Brain microvascular endothelial cell (primary cell): ENCODE data around the gene CREBL2.
"Not testable (repeated sequence)": the region's sequence is repeated elsewhere in the genome, so short reads cannot be mapped to it uniquely, and the experiment has no call there.

ENCODE experiments used
- DNase-seq: peaks from one replicate; pipeline ENCODE4 v3.0.0-alpha.2; 2020
- H3K27ac ChIP-seq: fragments of 250-450 bp; sonication (Bioruptor Pico); 2 replicates; pipeline ENCODE4 v1.5.1; 2020; ENCODE audit warnings: mild to moderate bottlenecking, moderate library complexity
- H3K27me3 ChIP-seq: fragments of 250-450 bp; sonication (Bioruptor Pico); replicated peaks from 2 replicates; pipeline ENCODE4 v1.5.1; 2020; ENCODE audit warnings: mild to moderate bottlenecking
- H3K36me3 ChIP-seq: fragments of 250-450 bp; sonication (Bioruptor Pico); replicated peaks from 2 replicates; pipeline ENCODE4 v1.5.1; 2020; ENCODE audit warnings: mild to moderate bottlenecking
- H3K4me3 ChIP-seq: 2 replicates; pipeline ENCODE4 v1.5.1; 2011; ENCODE audit warnings: low read depth, mild to moderate bottlenecking, control low read depth, low read length, moderate library complexity
- CTCF ChIP-seq: IDR thresholded peaks from 2 replicates; pipeline ENCODE4 v1.5.1; 2011; ENCODE audit warnings: low read depth, mild to moderate bottlenecking, moderate library complexity, low read length, control low read depth, inconsistent platforms; ENCODE audit errors: missing control alignments
- in situ Hi-C: cut with HindIII; loops from 2 replicates; pipeline ENCODE4 v1.10.0; 2017; ENCODE audit warnings: low sequenced_read_pairs, low pct_ligation_motif_present

The CREBL2 gene

DNA sequence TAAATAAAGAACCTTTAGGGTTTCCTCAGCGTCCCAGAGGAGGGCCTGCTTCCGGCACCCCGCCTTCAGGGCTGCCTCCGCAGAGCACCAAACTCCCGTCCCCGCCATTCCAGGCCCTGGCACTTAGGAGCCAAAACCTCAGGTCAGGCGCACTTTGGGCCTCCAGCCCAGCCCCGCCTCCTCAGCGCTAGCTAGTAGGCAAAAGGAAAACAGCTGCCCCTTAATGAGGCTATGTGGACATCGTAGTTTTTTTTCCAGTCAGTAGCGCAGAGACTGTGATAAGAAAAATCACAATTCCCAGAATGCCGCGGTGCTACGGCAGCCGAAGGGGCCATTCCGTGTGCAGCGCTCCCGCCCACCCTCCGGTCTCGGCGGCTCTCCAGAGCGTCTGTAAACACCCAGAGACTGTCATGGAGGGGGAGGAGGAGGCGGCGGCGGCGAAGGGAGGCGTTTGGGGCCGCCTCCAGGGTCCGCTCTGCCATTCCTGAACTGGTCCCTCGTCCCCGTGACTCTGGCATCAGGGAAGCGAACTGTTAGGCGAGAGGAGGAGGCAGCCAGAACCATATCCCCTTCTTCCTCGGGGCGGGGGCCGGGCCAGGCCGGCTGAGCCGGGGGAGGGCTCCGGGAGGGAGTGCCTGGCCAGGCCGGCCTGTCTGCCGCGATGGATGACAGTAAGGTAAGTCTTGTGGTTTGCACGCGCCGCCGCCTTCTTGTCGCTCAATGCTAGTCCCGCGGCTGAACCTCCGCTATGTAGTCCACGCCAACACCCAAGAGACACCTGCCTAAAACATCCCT, at the start of gene CREBL2:
CREBL2 (plus strand) TSS at position 365 of the 795 bp plus-strand sequence; CDS start at position 662, 297 bp downstream.
- no peaks in the 10 kb centered on the region for H3K27me3 ChIP-seq

GRCh38 chr12:12562016-12562483, 49.6 kb upstream of the CREBL2 start:
- Histone ChIP-seq H3K36me3 (no peaks in the 10 kb centered on the region), H3K27ac (peak overlapping the region; percentile 92), H3K4me3 (peak overlapping the region; percentile 81), H3K27me3 (no peaks in the 10 kb centered on the region)
- no peak for DNase-seq
- no peak for TF ChIP-seq CTCF
- in situ Hi-C loops, result no loop called here

More for the DNA sequence above, at the start of gene CREBL2:
- Histone ChIP-seq H3K36me3 (no peaks in the 10 kb centered on the region), H3K4me3 (peak within 1 kb of the TSS; percentile 84), H3K27ac (peak within 1 kb of the TSS; percentile 87)
- no peak for TF ChIP-seq CTCF
- in situ Hi-C loops, result no loop called here
- DNase-seq, result peak; percentile 90

- in situ Hi-C loops, result no loop called here
- Histone ChIP-seq H3K36me3 (no peaks in the 10 kb centered on the region), H3K27ac (peak within 1 kb of the TSS; percentile 92), H3K27me3 (no peaks in the 10 kb centered on the region), H3K4me3 (peak within 1 kb of the TSS; percentile 81)
- TF ChIP-seq CTCF, result no peak
- DNase-seq, result peak; percentile 94
Observed at GRCh38 chr12:12562585-12563261, 49.0 kb upstream of the CREBL2 start, which contains the start of gene DUSP16. DUSP16 (minus strand) TSS chr12:12562863; CDS start chr12:12521098, 41,765 bp downstream.

DNA sequence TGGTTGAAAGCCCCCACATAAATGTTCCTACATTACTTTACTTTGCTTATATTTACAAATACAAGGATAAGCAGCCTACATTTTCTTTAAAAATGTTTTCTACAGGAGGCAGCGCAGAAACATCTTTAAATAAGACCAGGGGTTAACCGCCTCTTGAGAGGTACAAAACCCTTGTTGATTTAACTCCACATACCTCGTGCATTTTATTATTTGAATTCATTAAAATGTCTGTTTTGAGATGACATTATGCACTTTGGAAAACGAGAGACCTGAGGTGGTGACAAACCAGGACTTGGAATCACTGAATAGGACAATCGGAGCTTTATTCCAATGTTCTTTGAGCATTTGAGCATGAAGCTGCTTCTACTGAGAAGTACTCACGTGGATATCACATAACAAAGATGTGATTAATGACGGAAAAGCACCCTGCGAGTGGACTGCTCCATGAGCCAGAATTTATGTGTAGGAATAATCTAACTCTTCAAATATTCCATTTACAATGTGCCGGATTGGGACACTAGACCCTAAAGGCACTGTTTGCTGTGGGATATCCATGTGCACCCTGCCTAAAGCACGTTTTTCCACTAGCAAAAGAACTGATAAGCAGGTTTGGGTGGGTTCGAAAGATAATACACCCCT, 48.3 kb upstream of the CREBL2 start:
- H3K27me3 ChIP-seq, result no peaks in the 10 kb centered on the region
- DNase-seq, result peak; percentile 11
- in situ Hi-C loops, result no loop called here
- no peak for TF ChIP-seq CTCF
- H3K27ac ChIP-seq, result peak overlapping the region; percentile 92
- H3K4me3 ChIP-seq, result peak overlapping the region; percentile 81
- H3K36me3 ChIP-seq, result no peaks in the 10 kb centered on the region

DNA sequence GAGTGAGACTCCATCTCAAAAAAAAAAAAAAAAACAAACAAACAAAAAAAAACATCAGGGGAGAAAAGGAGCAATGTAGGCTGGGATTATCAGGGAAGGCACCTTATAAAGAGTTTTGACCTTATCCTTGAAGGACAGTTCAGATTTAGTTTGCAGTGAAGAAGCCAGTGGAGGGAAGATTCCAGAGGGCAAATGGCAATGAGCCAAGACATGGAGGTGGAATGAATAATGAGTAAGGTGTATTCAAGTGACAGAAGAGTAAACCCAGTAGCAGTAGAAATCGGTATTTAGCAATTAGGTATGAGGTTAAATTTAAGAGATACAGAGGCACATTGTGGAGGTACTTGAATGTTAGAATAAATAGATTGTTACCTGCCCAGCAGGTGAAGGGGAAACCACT, 46.8 kb upstream of the CREBL2 start:
- in situ Hi-C loops, result no loop called here
- Histone ChIP-seq H3K4me3 (no peak overlapping the region), H3K27ac (no peak overlapping the region), H3K36me3 (no peaks in the 10 kb centered on the region), H3K27me3 (no peaks in the 10 kb centered on the region)
- no peak for DNase-seq
- TF ChIP-seq CTCF, result no peak

GRCh38 chr12:12565971-12566370, 45.7 kb upstream of the CREBL2 start:
- H3K36me3 ChIP-seq, H3K27ac ChIP-seq, H3K27me3 ChIP-seq, H3K4me3 ChIP-seq, in situ Hi-C loops, DNase-seq: not testable (repeated sequence)
